GM08714 (cell line): Measurements from ENCODE around the gene IQGAP2.
"Not testable (repeated sequence)": the region's sequence is repeated elsewhere in the genome, so short reads cannot be mapped to it uniquely, and the experiment has no call there.

Experiments used
- H3K4me3 ChIP-seq: fragments of 200-500 bp; sonication (Bioruptor generic); 2 replicates; pipeline ENCODE4 v1.5.1; 2014; ENCODE audit warnings: mild to moderate bottlenecking, low read length, inconsistent platforms
- ZNF274 ChIP-seq: IDR thresholded peaks from 2 replicates; pipeline ENCODE4 v1.6.1; 2012; ENCODE audit warnings: mild to moderate bottlenecking, low read depth, low read length

Gene IQGAP2

DNA sequence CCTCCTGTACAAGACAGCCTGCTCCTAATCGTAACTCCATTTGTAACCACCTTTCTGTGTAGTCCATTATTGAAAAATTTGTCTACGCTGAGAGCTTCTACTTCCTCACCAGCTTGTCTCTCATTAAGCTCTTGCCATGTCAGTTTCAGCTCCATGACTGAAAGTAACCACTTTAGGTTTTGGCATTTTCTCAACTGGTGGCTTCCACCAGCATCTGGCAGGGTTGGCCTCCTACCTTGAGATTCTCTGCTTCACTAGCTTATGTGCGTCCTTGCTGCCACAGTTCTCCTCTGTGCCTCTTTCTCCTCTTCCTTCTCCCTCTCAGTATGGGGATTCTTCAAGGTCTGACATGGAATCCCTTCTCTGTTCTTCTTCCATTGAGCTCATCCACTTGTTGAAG, 188.3 kb downstream of the IQGAP2 start:
- H3K4me3 ChIP-seq, result no peak overlapping the region
- no peak for TF ChIP-seq ZNF274

DNA sequence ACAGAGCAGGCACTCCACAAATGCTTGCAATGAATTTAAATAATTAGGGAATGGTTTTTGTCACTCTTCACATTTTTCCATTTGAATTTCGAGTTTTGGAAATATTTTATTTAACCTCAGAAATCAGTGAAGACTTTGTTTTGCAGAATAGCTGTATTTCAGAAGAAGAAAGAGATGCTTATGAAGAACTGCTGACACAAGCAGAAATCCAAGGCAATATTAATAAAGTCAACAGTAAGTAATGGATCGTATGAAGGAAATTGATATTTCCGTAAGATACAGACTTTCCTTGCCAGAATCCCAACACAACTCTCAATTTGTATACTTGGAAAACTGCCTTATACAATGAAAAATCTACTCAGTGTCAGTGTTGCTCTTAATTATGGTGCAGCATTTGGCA, 189.6 kb downstream of the IQGAP2 start:
- no peak overlapping the region for H3K4me3 ChIP-seq
- no peak for TF ChIP-seq ZNF274

DNA sequence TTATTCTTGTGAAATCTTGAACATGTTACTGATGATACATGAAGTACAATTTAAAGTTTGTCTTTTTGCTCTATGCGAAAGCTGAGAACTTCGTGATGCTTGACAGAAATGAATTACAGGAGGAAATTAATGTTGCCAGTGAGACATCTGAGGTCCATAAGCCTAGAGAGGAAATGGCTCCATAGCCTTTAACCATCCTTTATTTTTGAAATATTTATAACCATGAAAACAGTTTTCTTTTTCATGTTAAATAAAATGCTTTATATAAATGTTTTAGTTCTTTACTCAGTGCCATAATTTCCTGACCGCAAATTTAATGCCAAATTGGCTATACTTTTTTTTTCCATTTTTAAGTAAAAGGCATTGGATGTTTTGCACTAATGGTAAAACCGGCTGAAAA, 191.0 kb downstream of the IQGAP2 start:
- H3K4me3 ChIP-seq, result no peak overlapping the region
- no peak for TF ChIP-seq ZNF274

DNA sequence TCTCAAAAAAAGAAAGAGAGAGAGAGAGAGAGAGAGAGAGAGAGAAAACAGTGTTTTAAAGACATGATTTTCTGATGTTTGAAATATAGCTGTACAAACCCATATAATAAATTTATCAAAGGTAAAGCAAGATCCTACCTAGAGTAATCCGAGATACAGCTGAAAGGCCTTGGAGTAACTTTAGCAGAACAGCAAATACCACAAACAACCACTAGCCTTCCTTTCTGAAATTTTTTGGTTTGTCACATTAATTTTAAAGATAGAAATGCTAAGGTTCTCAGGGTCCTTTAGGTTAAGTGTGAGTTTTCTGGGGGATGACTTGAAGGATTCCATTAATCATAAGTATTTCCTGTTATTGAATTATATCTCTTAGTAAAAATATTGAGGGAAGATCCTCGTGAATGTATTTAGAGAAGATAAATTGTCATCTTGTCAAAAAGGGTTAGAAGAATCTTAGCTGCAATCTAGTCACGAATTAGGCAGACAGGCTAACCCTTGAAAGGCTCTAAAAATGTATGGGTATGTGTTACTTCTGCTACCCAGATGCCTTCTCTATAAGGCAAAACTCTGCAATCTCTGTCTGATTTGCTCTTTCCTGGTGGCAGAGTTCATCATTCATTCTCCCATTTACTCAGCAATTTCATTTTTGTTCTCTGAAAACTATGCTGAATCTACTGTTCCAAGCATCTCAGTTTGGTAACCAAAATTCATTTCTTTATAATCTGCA, 192.8 kb downstream of the IQGAP2 start:
- H3K4me3 ChIP-seq, result no peak overlapping the region
- TF ChIP-seq ZNF274, result no peak

DNA sequence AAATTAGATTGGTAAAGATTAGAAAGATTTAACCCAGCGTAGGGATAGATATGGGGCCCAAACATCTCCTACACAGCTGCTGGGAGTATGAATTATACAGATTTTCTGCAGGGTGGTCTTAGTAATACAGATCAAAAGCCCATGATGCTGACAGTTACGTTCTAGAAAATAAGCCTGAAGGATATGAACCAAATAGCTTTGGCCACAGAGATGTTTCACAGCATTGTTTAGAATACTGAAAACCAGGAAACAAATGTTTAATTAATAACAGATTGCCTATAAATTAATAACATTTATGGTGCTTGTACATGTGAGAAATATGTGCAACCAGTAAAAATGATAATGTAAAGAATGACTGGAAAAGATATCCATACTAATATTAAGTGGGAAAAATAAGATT, 195.4 kb downstream of the IQGAP2 start:
- H3K4me3 ChIP-seq, result no peak overlapping the region
- no peak for TF ChIP-seq ZNF274

DNA sequence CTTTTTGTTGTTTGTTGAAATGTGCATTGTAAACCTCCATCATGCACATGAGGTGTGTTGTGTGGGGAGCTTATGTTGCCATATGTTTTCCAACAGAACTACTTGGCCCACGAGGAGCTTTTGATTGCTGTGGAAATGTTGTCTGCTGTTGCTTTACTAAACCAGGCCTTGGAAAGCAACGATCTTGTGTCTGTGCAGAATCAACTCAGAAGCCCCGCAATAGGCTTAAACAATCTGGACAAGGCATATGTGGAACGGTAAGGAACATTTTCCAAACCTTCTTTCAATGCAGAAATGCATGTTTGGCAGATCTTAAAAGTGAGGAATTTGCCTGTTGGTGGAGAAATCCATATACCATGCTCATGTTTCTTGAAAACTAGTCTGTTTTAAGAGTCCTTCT, 197.6 kb downstream of the IQGAP2 start:
- TF ChIP-seq ZNF274, result no peak
- H3K4me3 ChIP-seq, result no peak overlapping the region

DNA sequence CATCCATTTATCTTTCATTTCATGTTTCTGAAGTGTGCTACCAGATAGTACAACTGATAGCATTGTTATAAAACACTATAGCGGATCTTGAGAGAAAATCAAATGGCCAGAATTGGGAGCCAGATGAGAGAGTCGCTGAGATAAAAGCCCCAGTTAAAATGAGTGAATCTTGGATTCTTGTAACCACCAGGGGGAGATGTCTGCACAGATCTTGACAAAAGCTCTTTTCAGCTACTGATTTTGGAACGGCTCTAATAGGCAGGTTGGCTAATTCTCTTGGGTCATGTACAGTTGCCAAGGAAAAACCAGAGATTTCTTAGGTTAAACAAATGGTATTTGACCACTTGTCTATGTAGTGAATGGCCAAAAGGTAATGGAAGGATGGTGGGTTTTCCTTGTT, 198.4 kb downstream of the IQGAP2 start:
- no peak for TF ChIP-seq ZNF274
- H3K4me3 ChIP-seq, result no peak overlapping the region

DNA sequence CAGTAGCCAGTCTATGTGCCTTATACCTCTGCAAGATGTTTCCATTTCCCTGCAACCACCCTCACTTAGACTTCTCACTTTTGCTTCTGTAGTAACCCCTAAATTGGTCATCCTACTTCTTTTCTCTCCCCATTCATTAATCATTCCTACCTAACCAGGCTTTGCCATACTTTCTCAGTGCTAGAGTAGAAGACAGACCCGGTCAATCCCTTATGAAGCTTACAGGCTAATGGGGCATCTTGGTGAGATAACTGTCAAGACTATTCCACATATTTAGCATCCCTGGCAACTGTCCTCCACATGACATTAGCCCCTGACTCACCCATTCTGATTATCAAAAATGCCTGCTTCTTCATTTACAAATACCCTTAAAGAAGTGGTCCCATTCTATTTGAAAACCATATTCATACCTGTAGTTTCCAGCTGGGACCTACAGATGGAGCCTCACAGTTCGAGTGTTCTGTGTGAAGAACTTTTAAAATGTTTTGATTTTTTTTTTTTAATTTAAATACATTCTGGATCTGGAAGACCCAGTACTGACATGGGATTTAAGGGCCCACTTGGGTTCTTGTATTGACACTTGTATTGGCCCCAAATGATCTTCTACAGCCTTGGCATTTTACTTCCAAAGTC, 199.1 kb downstream of the IQGAP2 start:
- TF ChIP-seq ZNF274, result no peak

DNA sequence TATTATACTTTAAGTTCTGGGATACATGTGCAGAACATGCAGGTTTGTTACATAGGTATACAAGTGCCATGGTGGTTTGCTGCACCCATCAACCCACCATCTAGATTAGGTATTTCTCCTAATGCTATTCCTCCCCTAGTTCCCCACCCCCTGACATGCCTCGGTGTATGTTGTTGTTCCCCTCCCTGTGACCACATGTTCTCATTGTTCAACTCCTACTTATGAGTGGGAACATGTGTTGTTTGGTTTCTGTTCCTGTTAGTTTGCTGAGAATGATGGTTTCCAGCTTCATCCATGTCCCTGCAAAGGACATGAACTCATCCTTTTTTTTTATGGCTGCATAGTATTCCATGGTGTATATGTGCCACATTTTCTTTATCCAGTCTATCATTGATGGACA, 200.9 kb downstream of the IQGAP2 start:
- H3K4me3 ChIP-seq, result not testable (repeated sequence)

More for the DNA sequence above, 199.1 kb downstream of the IQGAP2 start:
- H3K4me3 ChIP-seq, result no peak overlapping the region

DNA sequence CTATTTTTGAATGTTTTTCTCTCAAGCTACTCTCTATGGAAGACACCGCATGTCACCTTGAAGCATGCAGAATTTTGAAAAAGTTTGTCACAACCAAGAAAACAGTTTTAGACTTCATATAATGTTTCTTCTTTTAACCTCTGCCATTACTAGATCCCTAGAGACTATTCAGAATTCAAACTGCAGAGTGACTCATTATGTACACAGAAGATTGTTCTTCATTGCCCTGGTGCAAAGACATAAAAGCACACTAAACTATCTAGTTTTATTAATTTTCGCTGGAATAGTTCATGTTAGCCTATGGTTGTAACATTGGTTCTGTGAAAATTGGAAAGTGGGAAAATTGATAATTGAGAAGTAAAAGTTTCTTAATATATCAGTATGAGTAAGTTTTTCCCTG, 201.8 kb downstream of the IQGAP2 start:
- H3K4me3 ChIP-seq, result no peak overlapping the region
- no peak for TF ChIP-seq ZNF274

DNA sequence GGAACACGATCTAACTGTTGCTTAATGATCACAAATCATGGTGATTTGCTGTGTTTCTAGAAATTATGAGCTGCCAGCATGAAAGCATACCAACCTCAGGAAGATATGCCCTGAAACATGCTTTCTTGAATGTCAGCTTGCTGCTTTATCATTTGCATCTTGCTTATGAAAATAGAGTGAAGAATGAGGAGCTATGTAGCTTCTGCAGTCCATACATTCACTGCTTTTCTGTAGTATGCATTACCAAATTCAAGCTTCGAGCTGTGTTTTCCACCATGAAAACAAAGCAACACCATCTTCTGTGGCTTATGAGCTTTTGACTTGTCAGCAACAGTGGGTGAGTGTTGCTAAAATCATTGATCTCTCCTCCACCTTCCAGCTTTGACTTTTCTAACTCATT, 203.6 kb downstream of the IQGAP2 start:
- no peak overlapping the region for H3K4me3 ChIP-seq
- no peak for TF ChIP-seq ZNF274

DNA sequence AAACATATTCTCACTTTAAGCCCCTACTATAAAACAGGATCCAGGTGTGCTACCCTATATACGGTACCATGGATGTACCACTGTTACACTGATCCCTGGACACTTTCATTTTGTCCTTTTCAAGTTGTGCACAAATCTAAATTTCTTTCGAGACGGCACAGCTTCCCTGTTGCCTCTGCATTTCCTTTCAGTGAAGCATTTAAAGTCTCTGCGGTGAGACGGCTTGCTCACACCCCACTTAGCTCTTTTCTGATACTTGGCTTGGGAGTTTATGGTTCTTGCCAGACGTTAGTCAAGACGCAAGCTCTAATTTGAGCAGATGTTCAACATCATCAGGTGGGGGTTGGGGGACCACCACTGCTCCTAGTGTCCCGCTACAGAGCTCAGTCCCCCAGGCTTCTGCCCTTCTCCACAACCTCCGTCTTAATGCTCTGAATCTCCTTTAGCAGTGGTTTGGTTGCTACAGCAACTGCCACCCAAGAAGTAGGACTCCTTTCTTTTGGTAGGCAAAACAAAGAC, 204.3 kb downstream of the IQGAP2 start:
- no peak for TF ChIP-seq ZNF274
- H3K4me3 ChIP-seq, result no peak overlapping the region

DNA sequence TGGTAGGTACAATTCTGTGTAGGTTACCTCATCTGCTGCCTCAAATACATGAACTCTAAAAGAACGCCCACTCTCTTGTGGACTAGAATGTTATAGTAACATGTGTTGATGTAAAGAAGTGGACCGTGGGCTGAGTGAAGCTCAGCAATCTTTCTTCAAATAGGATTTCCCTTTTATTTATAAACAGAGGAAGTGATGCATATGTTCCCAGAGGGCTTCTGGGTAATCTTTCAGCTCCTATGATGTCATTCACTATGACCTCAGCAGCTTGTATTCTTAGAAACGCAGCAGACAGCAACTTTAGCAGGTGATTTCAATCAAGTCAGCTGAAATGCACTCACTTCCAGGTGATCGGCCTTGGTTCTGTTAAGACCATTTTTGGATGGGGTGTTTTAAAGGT, 205.7 kb downstream of the IQGAP2 start:
- TF ChIP-seq ZNF274, result no peak
- H3K4me3 ChIP-seq, result no peak overlapping the region

DNA sequence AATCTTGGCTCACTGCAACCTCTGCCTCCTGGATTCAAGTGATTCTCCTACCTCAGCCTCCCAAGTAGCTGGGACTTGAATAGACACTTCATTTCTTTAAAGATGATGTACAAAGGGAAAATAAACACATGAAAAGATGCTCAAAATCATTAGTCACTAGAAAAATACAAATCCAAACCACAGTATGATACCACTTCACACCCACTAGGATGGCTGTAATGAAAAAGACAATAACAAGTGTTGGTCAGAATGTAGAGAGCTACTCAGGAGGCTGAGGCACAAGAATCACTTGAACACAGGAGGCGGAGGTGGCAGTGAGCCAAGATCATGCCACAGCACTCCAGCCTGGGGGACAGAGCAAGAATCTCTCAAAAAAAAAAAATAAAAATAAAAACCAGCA, 207.1 kb downstream of the IQGAP2 start:
- TF ChIP-seq ZNF274, result no peak
- no peak overlapping the region for H3K4me3 ChIP-seq

DNA sequence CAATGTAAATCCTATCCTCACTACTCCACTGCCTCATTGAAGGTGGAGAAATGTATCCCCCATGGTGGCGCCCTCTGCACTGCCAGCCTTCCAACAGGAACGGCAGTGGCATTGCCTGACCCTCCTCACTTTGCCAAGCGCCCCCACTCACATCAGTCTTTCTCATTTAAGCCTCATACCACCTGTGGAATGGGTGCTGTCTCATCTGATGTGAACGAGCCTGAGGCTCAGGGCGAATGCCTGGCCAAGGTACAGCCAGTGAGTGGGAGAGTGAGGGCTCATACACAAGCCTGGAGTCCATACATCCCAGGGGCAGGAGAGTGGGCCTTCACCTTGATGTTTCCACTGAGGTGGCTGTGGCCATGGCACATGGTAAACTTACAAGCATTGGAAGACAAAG, 209.9 kb downstream of the IQGAP2 start:
- no peak overlapping the region for H3K4me3 ChIP-seq
- TF ChIP-seq ZNF274, result no peak
